GM19035 (cell line): ENCODE results near the gene ERBB2.

Experiments
- ATAC-seq: cut with Tn5 transposase; IDR thresholded peaks from one replicate; pipeline ENCODE4 v1.9.1; 2021; ENCODE audit not compliant: unreplicated experiment

Gene ERBB2

DNA sequence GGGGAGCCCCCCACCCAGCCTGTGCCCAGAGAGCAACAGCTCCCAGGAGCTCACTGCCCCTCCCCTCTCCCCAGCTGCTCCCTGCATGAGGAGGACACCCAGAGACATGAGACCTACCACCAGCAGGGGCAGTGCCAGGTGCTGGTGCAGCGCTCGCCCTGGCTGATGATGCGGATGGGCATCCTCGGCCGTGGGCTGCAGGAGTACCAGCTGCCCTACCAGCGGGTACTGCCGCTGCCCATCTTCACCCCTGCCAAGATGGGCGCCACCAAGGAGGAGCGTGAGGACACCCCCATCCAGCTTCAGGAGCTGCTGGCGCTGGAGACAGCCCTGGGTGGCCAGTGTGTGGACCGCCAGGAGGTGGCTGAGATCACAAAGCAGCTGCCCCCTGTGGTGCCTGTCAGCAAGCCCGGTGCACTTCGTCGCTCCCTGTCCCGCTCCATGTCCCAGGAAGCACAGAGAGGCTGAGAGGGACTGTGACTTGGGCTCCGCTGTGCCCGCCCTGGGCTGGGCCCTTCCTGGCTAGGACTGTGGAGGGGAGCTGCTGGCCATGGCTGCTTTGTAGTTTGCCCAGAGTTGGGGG lies 34.1 kb upstream of the ERBB2 start:
- ATAC-seq = no peak

- no peak for ATAC-seq
These were observed 33.6 kb upstream of the ERBB2 start for GRCh38 chr17:39666231-39666600.

DNA sequence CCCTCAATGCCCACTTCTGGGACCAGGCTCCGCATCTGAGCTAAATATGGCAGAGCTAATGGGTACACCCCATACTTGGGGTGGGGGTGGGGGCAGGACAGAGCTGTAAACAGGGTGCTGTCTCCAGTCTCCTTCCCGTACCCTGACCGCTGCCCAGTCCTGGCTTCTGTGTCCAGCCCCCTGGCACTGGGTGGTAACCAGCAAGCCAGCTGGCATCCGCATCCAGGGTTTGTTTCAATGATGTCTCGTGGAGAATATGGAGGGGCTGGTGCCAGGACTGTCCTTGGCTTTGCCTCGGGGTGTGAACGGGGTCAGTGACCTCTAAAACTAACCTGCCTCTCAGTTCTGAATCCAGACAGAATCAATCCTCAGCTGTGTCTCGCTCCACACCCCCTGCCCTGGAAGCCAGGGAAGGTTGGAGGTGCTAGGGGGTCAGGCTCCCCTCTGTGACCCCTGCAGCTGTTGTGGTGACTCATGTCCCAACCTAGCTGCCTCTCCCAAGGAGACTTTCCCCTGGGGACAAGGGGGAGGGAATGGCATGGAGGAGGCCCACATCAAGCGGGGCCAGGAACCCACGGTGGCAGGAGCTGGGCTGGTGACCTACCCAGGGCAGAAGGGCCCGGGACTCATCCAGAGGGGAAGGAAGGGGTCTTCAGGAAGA lies 33.1 kb upstream of the ERBB2 start:
- ATAC-seq = no peak

- ATAC-seq = no peak
These were observed 32.5 kb upstream of the ERBB2 start for GRCh38 chr17:39667262-39667944.

GRCh38 chr17:39667945-39668924 lies 31.6 kb upstream of the ERBB2 start, which contains the start of gene PNMT:
Gene PNMT (plus strand): TSS chr17:39668453. CDS start chr17:39668476, 23 bp downstream.
- no peak for ATAC-seq

- no peak for ATAC-seq
These were observed 29.7 kb upstream of the ERBB2 start for GRCh38 chr17:39669897-39670735.

- ATAC-seq = no peak
These were observed 29.1 kb upstream of the ERBB2 start for GRCh38 chr17:39670746-39671145.

DNA sequence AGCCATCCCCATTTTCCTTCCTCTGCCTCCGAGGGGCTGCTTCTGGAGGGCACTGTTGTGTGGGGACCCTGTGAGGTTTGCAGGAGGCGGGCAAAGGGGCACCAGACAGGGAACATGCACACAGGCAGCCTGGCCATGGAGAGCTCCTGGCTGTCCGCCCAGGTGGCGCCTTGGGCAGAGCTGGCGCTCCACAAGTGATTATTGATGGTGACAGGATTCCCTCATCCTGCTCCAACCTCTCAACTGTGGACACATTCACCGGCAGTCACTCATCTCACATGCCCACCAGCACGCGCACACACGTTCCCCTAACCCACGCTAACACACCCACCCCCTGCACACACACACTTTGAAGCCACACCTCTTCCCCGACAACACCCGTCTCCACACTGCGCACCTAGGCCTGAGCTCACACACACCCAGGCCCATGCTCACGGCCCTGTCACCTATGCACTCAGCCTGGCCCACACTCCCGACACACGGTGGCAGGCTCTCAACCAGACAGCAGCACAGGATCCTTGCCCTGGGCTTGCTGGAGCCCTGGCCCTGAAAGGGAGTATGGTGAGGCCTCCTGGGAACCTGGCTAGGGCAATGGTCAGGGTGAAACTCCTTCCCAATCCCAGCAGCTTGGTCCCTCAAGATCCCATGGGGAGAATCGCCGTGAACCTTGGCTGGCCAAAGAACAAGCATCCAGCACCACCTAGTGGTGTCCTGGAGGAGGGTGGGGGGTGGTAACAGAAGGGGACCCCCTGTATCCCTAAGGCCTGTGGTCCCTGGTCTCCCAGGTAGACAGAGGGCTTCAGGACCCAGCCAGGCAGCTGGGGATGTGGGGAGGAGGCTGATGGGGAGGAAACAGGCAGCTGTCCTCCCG lies 28.0 kb upstream of the ERBB2 start:
- no peak for ATAC-seq

DNA sequence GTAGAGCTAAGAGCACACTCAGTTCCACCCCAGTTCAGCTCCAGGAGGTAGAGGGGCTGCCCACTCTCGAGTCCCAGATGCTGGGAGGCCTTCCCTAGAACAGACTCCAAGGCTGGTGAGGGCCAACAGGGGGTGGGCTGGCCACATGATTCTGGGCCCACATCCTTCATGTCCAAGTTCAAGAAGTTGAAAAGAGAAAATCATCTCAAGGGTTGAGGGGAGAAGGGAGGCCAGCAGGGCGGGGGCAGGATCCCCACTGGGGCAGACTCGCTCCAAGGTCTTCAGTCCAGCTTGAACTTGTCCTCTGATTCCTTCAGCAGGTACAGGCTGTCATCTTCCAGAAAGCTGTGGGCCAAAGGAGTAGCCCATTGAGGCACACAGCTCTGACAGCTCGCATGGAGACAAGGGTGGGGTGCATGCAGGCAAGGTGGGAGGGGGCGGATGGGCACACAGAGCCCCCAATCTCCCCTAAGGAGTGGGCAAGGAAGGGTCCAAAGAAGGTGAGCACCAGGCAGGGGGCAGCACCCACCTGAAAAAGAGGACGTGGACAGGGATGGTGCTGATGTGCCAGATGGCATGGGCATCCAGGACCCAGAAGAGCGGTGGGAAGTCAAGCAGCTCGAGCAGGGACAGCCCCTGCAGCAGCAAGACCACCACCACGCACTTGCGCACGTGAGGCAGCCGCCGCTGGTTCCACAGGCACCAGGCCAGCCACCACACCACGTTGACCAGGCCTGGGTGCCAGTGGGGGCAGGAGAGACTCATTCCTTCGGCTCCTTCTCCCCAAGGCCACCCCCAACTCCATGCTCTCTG lies 27.1 kb upstream of the ERBB2 start:
- no peak for ATAC-seq

- ATAC-seq = no peak
These were observed 26.4 kb upstream of the ERBB2 start for GRCh38 chr17:39673335-39674081.

GRCh38 chr17:39674179-39674578 lies 25.7 kb upstream of the ERBB2 start:
- ATAC-seq = no peak

DNA sequence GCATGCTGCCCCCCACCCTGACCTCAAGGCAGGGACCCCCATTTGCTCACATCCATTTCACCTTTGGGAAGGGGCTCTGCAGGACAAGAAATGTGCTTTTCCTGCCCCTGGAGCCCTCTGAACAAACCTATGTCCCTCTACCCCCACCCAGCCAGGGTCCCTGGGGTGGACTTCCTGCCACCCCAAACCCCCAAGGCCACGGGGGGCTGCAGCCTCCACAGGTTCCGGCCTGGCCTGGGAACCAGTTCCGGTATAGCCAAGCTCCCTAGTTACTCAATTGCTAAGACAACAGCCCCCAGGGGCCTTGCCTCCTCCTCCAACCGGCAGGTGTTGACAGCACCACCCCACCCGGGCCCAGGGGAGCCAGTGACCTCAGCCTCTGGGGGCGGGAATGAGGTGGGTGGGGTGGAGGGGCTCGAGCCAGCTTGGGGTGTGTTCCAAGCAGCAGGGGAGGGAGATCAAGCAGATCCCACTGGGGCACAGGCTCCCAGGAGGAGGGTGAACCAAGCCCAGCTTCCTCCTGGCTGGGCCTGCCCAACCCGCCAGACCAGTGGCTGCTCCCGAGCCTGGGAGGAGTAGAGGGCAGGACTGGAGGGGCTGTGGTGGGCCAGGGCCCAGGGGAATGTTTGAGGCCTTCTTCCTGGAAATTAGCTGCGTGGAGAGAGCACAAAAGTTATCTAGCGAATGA lies 25.0 kb upstream of the ERBB2 start:
- ATAC-seq = no peak

DNA sequence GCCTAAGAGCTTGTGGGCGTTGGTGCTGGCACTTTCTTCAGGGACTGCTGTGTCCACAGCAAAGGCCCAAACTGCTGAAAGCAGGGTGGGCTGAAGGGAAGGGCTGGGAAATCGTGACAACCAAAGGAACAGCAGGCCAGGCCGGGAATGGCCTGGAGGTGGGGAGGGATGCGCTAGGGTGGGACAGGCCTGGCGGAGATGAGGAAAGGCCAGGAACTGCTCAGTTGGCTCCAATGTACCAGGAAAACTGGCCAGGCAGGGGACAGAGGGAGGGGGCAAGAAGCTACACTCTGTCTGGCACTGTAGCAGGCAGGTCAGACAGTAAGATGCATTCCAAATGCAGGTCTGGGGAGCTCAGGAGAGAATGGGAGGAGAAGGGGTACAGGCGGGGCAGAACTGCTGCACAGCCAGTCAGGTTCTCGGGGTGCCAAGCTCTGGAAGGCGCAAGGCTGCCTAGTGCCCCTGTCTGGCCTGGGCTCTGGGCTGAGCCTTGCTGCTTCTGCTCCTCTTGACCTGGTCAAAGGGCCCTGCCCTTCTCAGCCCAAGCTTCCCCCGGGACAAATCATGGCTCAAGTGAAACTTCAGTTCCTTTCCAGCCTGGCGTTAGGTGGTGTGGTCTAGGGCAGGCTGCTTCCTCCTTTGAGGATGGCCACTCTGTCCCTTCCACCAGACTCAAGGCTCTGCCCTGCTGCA lies 24.3 kb upstream of the ERBB2 start:
- no peak for ATAC-seq

DNA sequence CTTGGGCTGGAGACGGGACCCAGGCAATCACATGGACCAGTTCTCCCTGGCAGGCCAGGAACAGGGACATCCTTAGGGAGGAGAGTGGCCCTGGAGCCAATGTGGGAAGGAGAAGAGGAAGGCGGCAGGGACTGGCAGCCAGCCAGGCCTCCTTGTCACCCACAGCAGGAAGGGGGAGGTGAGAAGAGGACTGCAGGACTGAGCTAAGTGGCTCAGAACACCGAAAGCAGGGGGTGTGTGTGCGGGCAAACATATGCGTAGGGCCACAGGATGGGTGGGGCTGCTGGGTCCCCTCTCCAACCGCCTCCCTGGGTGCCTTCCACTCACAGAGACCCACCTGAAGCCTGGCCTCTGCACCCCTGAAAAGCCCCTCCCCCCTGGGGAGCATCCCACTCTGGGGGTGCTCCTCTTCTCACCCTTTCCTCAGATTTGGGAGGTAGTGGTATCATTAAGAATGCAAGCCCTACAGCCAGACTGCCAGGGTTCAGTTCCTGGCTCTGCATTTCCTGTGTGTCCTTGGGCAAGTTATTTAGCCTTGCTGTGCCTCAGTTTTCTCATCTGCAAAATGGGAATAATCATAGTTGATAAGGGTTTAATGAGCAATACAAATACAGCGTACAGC lies 23.6 kb upstream of the ERBB2 start:
- ATAC-seq = no peak

- ATAC-seq = no peak
These were observed 22.8 kb upstream of the ERBB2 start for GRCh38 chr17:39677072-39677471.
